Thyroid gland (tissue), 4 donors: ENCODE results near the gene TM4SF5.

Experiments used
- POLR2A ChIP-seq, 2 donors: fragments of 450-650 bp; IDR thresholded peaks; one replicate each; pipeline ENCODE4 v1.6.1; 2017; ENCODE audit warnings: antibody characterized with exemption in 2 of 2, mild to moderate bottlenecking in 2 of 2, moderate library complexity in 1 of 2
- TF ChIP-seq, protein P1 (sequence below), 6 experiments: fragments of 200-600 bp in 3 of 6; fragments of 450-650 bp in 3 of 6; sonication (generic) in 3 of 6; IDR thresholded peaks; one replicate each; pipeline ENCODE4 v1.5.1; 2016 to 2019; ENCODE audit warnings: antibody characterized with exemption in 6 of 6, mild to moderate bottlenecking in 2 of 6, inconsistent platforms in 1 of 6, moderate library complexity in 1 of 6

GRCh38 chr17:4738136-4739121 lies 33.3 kb upstream of the TM4SF5 start:
- TF ChIP-seq, protein P1, sequence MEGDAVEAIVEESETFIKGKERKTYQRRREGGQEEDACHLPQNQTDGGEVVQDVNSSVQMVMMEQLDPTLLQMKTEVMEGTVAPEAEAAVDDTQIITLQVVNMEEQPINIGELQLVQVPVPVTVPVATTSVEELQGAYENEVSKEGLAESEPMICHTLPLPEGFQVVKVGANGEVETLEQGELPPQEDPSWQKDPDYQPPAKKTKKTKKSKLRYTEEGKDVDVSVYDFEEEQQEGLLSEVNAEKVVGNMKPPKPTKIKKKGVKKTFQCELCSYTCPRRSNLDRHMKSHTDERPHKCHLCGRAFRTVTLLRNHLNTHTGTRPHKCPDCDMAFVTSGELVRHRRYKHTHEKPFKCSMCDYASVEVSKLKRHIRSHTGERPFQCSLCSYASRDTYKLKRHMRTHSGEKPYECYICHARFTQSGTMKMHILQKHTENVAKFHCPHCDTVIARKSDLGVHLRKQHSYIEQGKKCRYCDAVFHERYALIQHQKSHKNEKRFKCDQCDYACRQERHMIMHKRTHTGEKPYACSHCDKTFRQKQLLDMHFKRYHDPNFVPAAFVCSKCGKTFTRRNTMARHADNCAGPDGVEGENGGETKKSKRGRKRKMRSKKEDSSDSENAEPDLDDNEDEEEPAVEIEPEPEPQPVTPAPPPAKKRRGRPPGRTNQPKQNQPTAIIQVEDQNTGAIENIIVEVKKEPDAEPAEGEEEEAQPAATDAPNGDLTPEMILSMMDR (IDR thresholded peaks at IDR 0.05), result no peak
- TF ChIP-seq POLR2A (IDR thresholded peaks at IDR 0.05), result no peak
